ENCODE data around the gene M1AP.

The M1AP gene

GRCh38 chr2:74551530-74551929 is 96.6 kb downstream of the M1AP start:
- TF ChIP-seq, protein P1, sequence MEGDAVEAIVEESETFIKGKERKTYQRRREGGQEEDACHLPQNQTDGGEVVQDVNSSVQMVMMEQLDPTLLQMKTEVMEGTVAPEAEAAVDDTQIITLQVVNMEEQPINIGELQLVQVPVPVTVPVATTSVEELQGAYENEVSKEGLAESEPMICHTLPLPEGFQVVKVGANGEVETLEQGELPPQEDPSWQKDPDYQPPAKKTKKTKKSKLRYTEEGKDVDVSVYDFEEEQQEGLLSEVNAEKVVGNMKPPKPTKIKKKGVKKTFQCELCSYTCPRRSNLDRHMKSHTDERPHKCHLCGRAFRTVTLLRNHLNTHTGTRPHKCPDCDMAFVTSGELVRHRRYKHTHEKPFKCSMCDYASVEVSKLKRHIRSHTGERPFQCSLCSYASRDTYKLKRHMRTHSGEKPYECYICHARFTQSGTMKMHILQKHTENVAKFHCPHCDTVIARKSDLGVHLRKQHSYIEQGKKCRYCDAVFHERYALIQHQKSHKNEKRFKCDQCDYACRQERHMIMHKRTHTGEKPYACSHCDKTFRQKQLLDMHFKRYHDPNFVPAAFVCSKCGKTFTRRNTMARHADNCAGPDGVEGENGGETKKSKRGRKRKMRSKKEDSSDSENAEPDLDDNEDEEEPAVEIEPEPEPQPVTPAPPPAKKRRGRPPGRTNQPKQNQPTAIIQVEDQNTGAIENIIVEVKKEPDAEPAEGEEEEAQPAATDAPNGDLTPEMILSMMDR (IDR thresholded peaks at IDR 0.05; ENCODE audit: low read depth, low read length, missing control alignments): no peak
- no peak for DNase-seq (ENCODE audit: low read depth)
- H3K4me3 ChIP-seq (ENCODE audit: low read depth, low read length): peak overlapping the region; percentile 84

DNA sequence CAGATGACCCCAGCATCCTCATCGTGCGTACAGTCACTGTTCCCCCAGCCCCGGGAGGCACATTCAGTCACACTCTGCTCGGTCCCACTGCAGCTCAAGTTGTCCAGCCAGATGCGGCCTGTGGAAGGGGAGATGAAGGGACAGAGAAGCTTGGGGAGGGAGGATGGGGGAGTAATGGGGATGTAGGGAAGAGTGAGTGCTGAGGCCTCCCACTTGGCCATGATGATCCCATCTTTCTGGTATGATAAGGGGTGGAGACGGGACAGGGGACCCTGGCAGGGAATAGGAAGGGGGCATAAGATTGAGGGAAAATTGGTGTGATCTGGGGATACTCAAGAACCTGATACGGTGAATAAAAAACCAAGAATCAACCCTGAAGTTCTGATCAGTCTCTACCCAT is 97.9 kb downstream of the M1AP start:
- H3K4me3 ChIP-seq (ENCODE audit: low read depth, low read length): peak overlapping the region; percentile 80
- no peak for DNase-seq (ENCODE audit: low read depth)
- TF ChIP-seq, protein P1 (IDR thresholded peaks at IDR 0.05; ENCODE audit: low read depth, low read length, missing control alignments): no peak

DNA sequence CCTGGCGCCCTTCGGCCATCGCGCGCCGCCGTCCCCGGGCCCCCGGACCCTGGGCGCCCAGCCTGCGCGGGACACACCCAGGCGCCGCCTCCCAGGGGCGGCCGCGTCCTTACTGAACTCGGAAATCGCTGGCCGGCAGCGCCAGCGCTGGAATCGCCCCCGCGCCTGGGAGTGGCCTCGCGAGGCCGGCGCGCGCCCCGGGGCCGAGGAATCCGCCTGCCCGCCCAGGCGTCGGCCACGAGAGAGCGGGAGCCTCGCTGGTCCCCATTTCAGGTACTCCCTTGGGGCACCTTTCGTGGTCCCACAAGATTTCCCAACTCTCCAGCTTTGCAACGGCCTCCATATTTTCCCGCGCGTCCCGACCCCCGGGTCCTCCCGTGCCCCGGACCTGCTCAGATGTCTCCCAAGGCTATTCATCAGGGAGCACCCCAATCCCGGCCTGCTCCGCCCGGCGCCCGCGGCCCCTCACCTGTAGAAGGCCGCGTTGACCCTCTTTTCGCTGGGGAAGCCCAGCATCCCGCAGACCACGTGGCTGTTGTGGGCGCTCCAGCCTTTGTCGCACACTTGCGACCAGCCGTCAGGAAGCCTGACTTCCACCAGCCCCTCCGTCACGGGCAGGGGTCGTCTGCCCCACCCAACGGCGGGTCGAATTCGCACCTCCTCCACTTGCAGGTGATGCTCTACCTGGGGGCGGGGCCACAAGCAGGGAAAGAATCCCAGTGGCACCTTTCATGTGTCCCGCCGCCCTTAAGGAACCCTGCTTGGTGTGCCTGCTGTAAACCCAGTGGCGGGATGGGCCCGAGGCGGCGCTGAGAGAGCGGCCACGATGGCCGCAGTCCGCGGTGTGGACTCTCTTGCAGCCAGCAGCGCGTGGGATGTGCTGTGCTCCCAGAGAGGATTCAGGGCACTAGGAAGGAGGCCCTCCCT is 99.0 kb downstream of the M1AP start:
- no peak for DNase-seq (ENCODE audit: low read depth)
- TF ChIP-seq, protein P1 (IDR thresholded peaks at IDR 0.05; ENCODE audit: low read depth, low read length, missing control alignments): no peak
- H3K4me3 ChIP-seq (ENCODE audit: low read depth, low read length): peak overlapping the region; percentile 80

DNA sequence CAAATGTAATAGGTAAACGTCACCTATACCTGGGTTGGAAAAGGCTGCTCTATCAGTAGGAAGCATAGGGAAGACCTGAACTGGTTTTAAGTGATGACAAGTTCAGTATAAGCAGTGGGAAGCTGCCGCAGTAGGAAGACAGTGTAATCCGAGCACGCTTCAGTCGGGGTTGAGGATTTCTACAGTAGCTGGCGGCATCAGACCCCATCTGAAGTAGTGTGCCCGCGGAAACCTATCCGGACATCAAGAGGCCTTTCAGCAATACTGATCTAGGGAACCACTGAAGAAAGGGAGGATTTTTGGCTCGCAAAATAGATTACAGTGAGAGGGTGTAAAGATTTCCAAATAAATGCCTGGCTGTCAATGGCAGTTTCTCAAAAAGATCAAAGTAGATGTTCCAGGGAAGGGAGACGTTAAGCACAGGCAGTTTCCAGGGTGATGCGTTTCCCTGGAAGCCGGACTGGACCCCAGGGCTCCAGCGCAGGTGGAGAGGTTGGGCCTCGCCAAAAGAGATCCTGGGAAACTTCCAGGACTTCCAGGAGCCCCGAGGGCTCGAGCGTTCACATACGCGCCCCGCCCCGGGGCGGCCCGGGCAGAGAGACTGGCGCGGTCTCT is 99.7 kb downstream of the M1AP start:
- DNase-seq (ENCODE audit: low read depth): no peak
- TF ChIP-seq, protein P1 (IDR thresholded peaks at IDR 0.05; ENCODE audit: low read depth, low read length, missing control alignments): no peak
- peak overlapping the region; percentile 80 for H3K4me3 ChIP-seq (ENCODE audit: low read depth, low read length)

- H3K4me3 ChIP-seq (ENCODE audit: low read depth, low read length): no peak overlapping the region
- DNase-seq (ENCODE audit: low read depth): no peak
- TF ChIP-seq, protein P1 (IDR thresholded peaks at IDR 0.05; ENCODE audit: low read depth, low read length, missing control alignments): no peak
These were observed 102.1 kb downstream of the M1AP start for GRCh38 chr2:74546004-74546403.

DNA sequence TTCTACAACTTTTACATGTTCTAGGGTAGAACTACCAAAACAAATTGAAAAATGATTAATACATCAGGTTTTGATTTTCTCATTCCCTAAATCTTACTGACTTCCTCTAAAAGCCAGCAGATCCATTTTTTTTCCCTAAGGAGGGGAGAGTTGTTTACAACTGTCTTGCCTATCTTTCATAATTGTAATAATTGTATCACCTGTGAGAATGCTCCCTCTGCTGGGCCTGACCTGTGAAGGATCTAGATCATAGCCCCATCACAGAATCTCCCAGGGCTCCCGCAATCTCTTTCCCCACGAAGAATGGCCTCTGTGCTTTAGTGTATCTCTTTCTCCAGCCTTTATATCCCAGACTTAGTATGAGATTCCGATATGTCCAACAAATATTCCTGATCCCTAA is 103.5 kb downstream of the M1AP start:
- no peak for DNase-seq (ENCODE audit: low read depth)
- TF ChIP-seq, protein P1 (IDR thresholded peaks at IDR 0.05; ENCODE audit: low read depth, low read length, missing control alignments): peak; percentile 22
- H3K4me3 ChIP-seq (ENCODE audit: low read depth, low read length): no peak overlapping the region

Data from GM12864 (cell line).